GM12878 (cell line): ENCODE data around the gene DNAH5. TPM values are rescaled to one million over a fixed set of nuclear protein-coding genes. Genes with fewer than 3 reads are reported as not detected.

ENCODE experiments used
- ATAC-seq: fragments of 200-7000 bp; cut with Tn5 transposase; 3 replicates; pipeline ENCODE4 v1.9.1; 2020; ENCODE audit warnings: mild to moderate bottlenecking, moderate library complexity
- BruUV-seq: library from RNA; stranded (reverse); fragments of 400-500 nt; replicated peaks from 2 replicates; lab custom pipeline; 2021; lab: Mats Ljungman, UMichigan
- CTCF ChIA-PET: fragments of 300-600 bp; sonication (Branson Sonifier 250); formaldehyde crosslinking; extraction: SDS; loops from one replicate; lab custom pipeline; 2021; ENCODE audit warnings: inconsistent platforms; lab: Yijun Ruan, JAX
- POLR2A ChIA-PET: fragments of 350-600 bp; formaldehyde crosslinking; extraction: SDS; loops from one replicate; lab custom pipeline; 2021; ENCODE audit warnings: inconsistent platforms; lab: Charles Lee
- RAD21 ChIA-PET: fragments of 300-600 bp; sonication (Branson Sonifier 250); formaldehyde crosslinking; loops from one replicate; lab custom pipeline; 2023; ENCODE audit warnings: antibody characterized with exemption; ENCODE audit not compliant: unreplicated experiment; lab: Charles Lee
- SMC1A ChIA-PET: fragments of 300-600 bp; sonication (Branson Sonifier 250); formaldehyde crosslinking; loops from one replicate; lab custom pipeline; 2023; ENCODE audit not compliant: unreplicated experiment, uncharacterized antibody; lab: Charles Lee
- DNase-seq: peaks from one replicate; pipeline ENCODE4 v3.0.0-alpha.2; 2011; ENCODE audit warnings: low read depth, low spot score
- FAIRE-seq: peaks from 3 replicates; lab custom pipeline; 2011; peaks lifted over from hg19 to GRCh38; lab: Jason Lieb, UNC
- H2AFZ ChIP-seq: 2 replicates; pipeline ENCODE4 v1.6.0; 2011; ENCODE audit warnings: low read depth, low read length, control low read depth; ENCODE audit not compliant: control insufficient read depth
- H3K27ac ChIP-seq: 2 replicates; pipeline ENCODE4 v1.5.1; 2011; ENCODE audit warnings: control low read depth; ENCODE audit not compliant: control insufficient read depth, insufficient read depth
- H3K27me3 ChIP-seq, 2 experiments: replicated peaks in 1 of 2; 2 replicates each; pipeline versions ENCODE4 v1.6.0 to v1.6.1; 2011; ENCODE audit warnings: low read length in 1 of 2; ENCODE audit not compliant: control insufficient read depth in 2 of 2, insufficient read depth in 2 of 2
- H3K36me3 ChIP-seq, 2 experiments: 2 replicates each; pipeline ENCODE4 v1.5.1; 2011; ENCODE audit warnings: low read length in 1 of 2; ENCODE audit not compliant: control insufficient read depth in 2 of 2, insufficient read depth in 2 of 2
- H3K4me1 ChIP-seq: 2 replicates; pipeline ENCODE4 v1.6.1; 2011; ENCODE audit warnings: mild to moderate bottlenecking, low read length, moderate library complexity, mixed read lengths; ENCODE audit not compliant: control insufficient read depth, insufficient read depth
- H3K4me2 ChIP-seq: 2 replicates; pipeline ENCODE4 v1.6.0; 2011; ENCODE audit warnings: control low read depth; ENCODE audit not compliant: control insufficient read depth, insufficient read depth
- H3K4me3 ChIP-seq: fragments of 200-600 bp; sonication (generic); 2 replicates; pipeline ENCODE4 v1.5.1; 2016
- H3K79me2 ChIP-seq: 2 replicates; pipeline ENCODE4 v1.6.0; 2011; ENCODE audit warnings: low read length; ENCODE audit not compliant: control insufficient read depth, insufficient read depth
- H3K9ac ChIP-seq: 2 replicates; pipeline ENCODE4 v1.8.0; 2011; ENCODE audit warnings: low read length, control low read depth, mixed read lengths; ENCODE audit not compliant: control insufficient read depth, insufficient read depth
- H3K9me3 ChIP-seq: replicated peaks from 3 replicates; pipeline ENCODE4 v1.5.1; 2011; ENCODE audit warnings: mild to moderate bottlenecking, low read length; ENCODE audit not compliant: control insufficient read depth, insufficient read depth
- H4K20me1 ChIP-seq: 2 replicates; pipeline ENCODE4 v1.6.0; 2011; ENCODE audit not compliant: control insufficient read depth, insufficient read depth
- BACH1 ChIP-seq: fragments of 450-650 bp; IDR thresholded peaks from 2 replicates; pipeline ENCODE4 v1.6.1; 2017; ENCODE audit warnings: mild to moderate bottlenecking, borderline replicate concordance
- CTCF ChIP-seq, 3 experiments: IDR thresholded peaks in 2 of 3; conservative IDR thresholded peaks in 1 of 3; 2 replicates each; pipeline ENCODE4 v1.5.1; 2011; ENCODE audit warnings: low read depth in 3 of 3, low read length in 3 of 3, mild to moderate bottlenecking in 3 of 3, control low read depth in 2 of 3, moderate library complexity in 2 of 3, inconsistent platforms in 1 of 3, mixed read lengths in 1 of 3; ENCODE audit not compliant: control insufficient read depth in 2 of 3, insufficient read depth in 1 of 3; ENCODE audit errors: extremely low read depth in 1 of 3
- FOXK2 ChIP-seq: fragments of 450-650 bp; IDR thresholded peaks from 2 replicates; pipeline ENCODE4 v1.6.1; 2017; ENCODE audit warnings: mild to moderate bottlenecking, moderate library complexity
- IRF3 ChIP-seq: fragments of 450-650 bp; IDR thresholded peaks from 2 replicates; pipeline ENCODE4 v1.6.1; 2014; ENCODE audit warnings: mild to moderate bottlenecking
- MEF2B ChIP-seq: fragments of 450-650 bp; IDR thresholded peaks from 2 replicates; pipeline ENCODE4 v1.6.1; 2018; ENCODE audit warnings: mild to moderate bottlenecking, moderate library complexity; ENCODE audit not compliant: partially characterized antibody, poor library complexity, severe bottlenecking
- WGBS: methylation state at CpG from one replicate; pipeline ENCODE4 v1.1.6; 2016; ENCODE audit warnings: low lambda C conversion rate; ENCODE audit not compliant: insufficient replicate concordance, insufficient coverage; ENCODE audit errors: missing lambda C conversion rate; 5-methylcytosine and 5-hydroxymethylcytosine counted together
- in situ Hi-C: fragments of 300-500 bp; cut with MboI; formaldehyde crosslinking; loops from 9 replicates; pipeline ENCODE4 v1.14.3; 2018; ENCODE audit warnings: mixed read lengths
- intact Hi-C: fragments of 100-400 bp; cut with micrococcal nuclease; formaldehyde crosslinking; loops from one replicate; pipeline ENCODE4 v1.14.2; 2022; ENCODE audit not compliant: unreplicated experiment
- polyA plus RNA-seq, 11 experiments: library from polyadenylated mRNA; depleted of rRNA in 4 of 11; unstranded in 6 of 11; stranded (reverse) in 5 of 11; fragments of >200 nt; fragmentation: Nextera tagmentation in 4 of 11; fragmentation: Illumina TruSeq in 1 of 11; extraction: Ambion mirVana in 4 of 11; extraction: Trizol in 1 of 11; gene quantifications; 1 replicate in 1 of 11; 2 replicates in 10 of 11; pipeline versions ENCODE4 v1.2.1 to v1.2.3, GENCODE V29; 2011 to 2016; ENCODE audit warnings: inconsistent platforms in 2 of 11, missing spikeins in 2 of 11, low read depth in 1 of 11
- total RNA-seq, 4 experiments: library from RNA; depleted of rRNA in 3 of 4; stranded (reverse); fragments of >200 nt in 3 of 4; fragmentation: Illumina TruSeq in 1 of 4; extraction: Trizol in 1 of 4; gene quantifications; 2 replicates each; pipeline versions ENCODE4 v1.2.1 to v1.2.3, GENCODE V29; 2013 to 2021

DNAH5 gene
- total and polyA plus RNA-seq, 10 of the 15 experiments (the other 5 are each of a cell fraction or from before 2014, with no cell fraction given) = under 0.01 to 0.30 (median 0.07) TPM; not detected in 7

- TF ChIP-seq IRF3 (no peak), CTCF (IDR thresholded peaks at IDR 0.05 in 2 of 3, conservative IDR thresholded peaks at IDR 0.05 in 1 of 3; ENCODE audit: control insufficient read depth in 2 of 3, extremely low read depth in 1 of 3, insufficient read depth in 1 of 3, low read depth in 3 of 3, low read length in 3 of 3) (no peak), MEF2B (no peak), FOXK2 (no peak), BACH1 (no peak)
- Histone ChIP-seq H3K4me3 (no peak overlapping the region), H3K36me3 (no peaks in the 10 kb centered on the region), H3K27ac (no peak overlapping the region), H3K9me3 (no peaks in the 10 kb centered on the region), H3K4me2 (no peak overlapping the region), H2AFZ (no peak overlapping the region), H3K4me1 (no peaks in the 10 kb centered on the region), H3K79me2 (no peaks in the 10 kb centered on the region), H3K9ac (no peak overlapping the region), H3K27me3 (peaks cover 0 to 4% of the 10 kb centered on the region in 2 experiments; a peak in 1 of 4 replicates), H4K20me1 (no peaks in the 10 kb centered on the region)
- ChIA-PET POLR2A (no interaction called here), CTCF (interaction anchor here (0.8 to 1.3 kb wide), 2 partner anchors 46 to 117 kb away, joined by 3 read pairs; no protein-coding TSS in a partner anchor), SMC1A (interaction anchor here (1.0 to 3.9 kb wide), 3 partner anchors 222 to 409 kb away, joined by 3 to 11 read pairs (median 3); no protein-coding TSS in a partner anchor), RAD21 (interaction anchor here (0.7 to 1.9 kb wide), 4 partner anchors 21 to 657 kb away, joined by 3 to 5 read pairs (median 3); no protein-coding TSS in a partner anchor)
- DNase-seq = no peak
- WGBS = 33% methylated on average over 3 of the region's 3 CpGs
- intact Hi-C loops (loop anchor here (5.0 kb wide), 1 partner anchor 221 kb away; no protein-coding TSS in a partner anchor), in situ Hi-C loops (loop anchor here (25.0 kb wide), 1 partner anchor 371 kb away; no protein-coding TSS in a partner anchor)
- ATAC-seq = no peak
- no TSS peak for BruUV-seq
- FAIRE-seq = no peak
These were observed 46.9 kb upstream of the DNAH5 start for GRCh38 chr5:13991365-13991764.
